ENCODE data around the gene ASAP2.

ASAP2 gene

GRCh38 chr2:9345343-9345742, 138.7 kb downstream of the ASAP2 start:
- H3K27me3 ChIP-seq (ENCODE audit: insufficient read depth, poor library complexity, severe bottlenecking): peaks cover 2% of the 10 kb centered on the region
- no peak for TF ChIP-seq POLR2AphosphoS5 (IDR thresholded peaks at IDR 0.05; ENCODE audit: low read depth)
- no peak overlapping the region for H3K27ac ChIP-seq (replicated peaks)
- no peak overlapping the region for H3K4me3 ChIP-seq (replicated peaks; ENCODE audit: insufficient read depth, low read length)
- DNase-seq (ENCODE audit: low read depth in 1 of 2, low spot score in 1 of 2): no peak

- DNase-seq (ENCODE audit: low read depth in 1 of 2, low spot score in 1 of 2): no peak
- TF ChIP-seq REST (IDR thresholded peaks at IDR 0.05; ENCODE audit: insufficient replicate concordance, low read depth) (no peak), CTCF (IDR thresholded peaks at IDR 0.05; ENCODE audit: insufficient read depth, low read length) (no peak), POLR2AphosphoS5 (IDR thresholded peaks at IDR 0.05; ENCODE audit: low read depth) (no peak), GABPA (IDR thresholded peaks at IDR 0.05; ENCODE audit: low read depth) (no peak), SPI1 (IDR thresholded peaks at IDR 0.05; ENCODE audit: borderline replicate concordance, low read depth) (no peak)
- Histone ChIP-seq H3K27ac (replicated peaks) (no peak overlapping the region), H3K27me3 (ENCODE audit: insufficient read depth, poor library complexity, severe bottlenecking) (peaks cover 2% of the 10 kb centered on the region), H3K4me3 (replicated peaks; ENCODE audit: insufficient read depth, low read length) (no peak overlapping the region)
Observed at GRCh38 chr2:9345997-9346396, 139.4 kb downstream of the ASAP2 start.

GRCh38 chr2:9346885-9347284, 140.3 kb downstream of the ASAP2 start:
- Histone ChIP-seq H3K27me3 (ENCODE audit: insufficient read depth, poor library complexity, severe bottlenecking) (peaks cover 2% of the 10 kb centered on the region), H3K27ac (replicated peaks) (no peak overlapping the region), H3K4me3 (replicated peaks; ENCODE audit: insufficient read depth, low read length) (no peak overlapping the region)
- no peak for DNase-seq (ENCODE audit: low read depth in 1 of 2, low spot score in 1 of 2)
- TF ChIP-seq POLR2AphosphoS5 (IDR thresholded peaks at IDR 0.05; ENCODE audit: low read depth): no peak
- TF ChIP-seq CTCF (IDR thresholded peaks at IDR 0.05; ENCODE audit: insufficient read depth, low read length): no peak
- TF ChIP-seq REST (IDR thresholded peaks at IDR 0.05; ENCODE audit: insufficient replicate concordance, low read depth): no peak
- no peak for TF ChIP-seq GABPA (IDR thresholded peaks at IDR 0.05; ENCODE audit: low read depth)
- TF ChIP-seq SPI1 (IDR thresholded peaks at IDR 0.05; ENCODE audit: borderline replicate concordance, low read depth): no peak

- peaks cover 2% of the 10 kb centered on the region for H3K27me3 ChIP-seq (ENCODE audit: insufficient read depth, poor library complexity, severe bottlenecking)
- H3K4me3 ChIP-seq (replicated peaks; ENCODE audit: insufficient read depth, low read length): no peak overlapping the region
- no peak for DNase-seq (ENCODE audit: low read depth in 1 of 2, low spot score in 1 of 2)
- TF ChIP-seq POLR2AphosphoS5 (IDR thresholded peaks at IDR 0.05; ENCODE audit: low read depth): no peak
- TF ChIP-seq REST (IDR thresholded peaks at IDR 0.05; ENCODE audit: insufficient replicate concordance, low read depth): no peak
- no peak for TF ChIP-seq GABPA (IDR thresholded peaks at IDR 0.05; ENCODE audit: low read depth)
- no peak for TF ChIP-seq SPI1 (IDR thresholded peaks at IDR 0.05; ENCODE audit: borderline replicate concordance, low read depth)
- no peak for TF ChIP-seq CTCF (IDR thresholded peaks at IDR 0.05; ENCODE audit: insufficient read depth, low read length)
- no peak overlapping the region for H3K27ac ChIP-seq (replicated peaks)
Observed at GRCh38 chr2:9347411-9347881, 140.8 kb downstream of the ASAP2 start.
